ENCODE data around the gene FAM186B.

DNA sequence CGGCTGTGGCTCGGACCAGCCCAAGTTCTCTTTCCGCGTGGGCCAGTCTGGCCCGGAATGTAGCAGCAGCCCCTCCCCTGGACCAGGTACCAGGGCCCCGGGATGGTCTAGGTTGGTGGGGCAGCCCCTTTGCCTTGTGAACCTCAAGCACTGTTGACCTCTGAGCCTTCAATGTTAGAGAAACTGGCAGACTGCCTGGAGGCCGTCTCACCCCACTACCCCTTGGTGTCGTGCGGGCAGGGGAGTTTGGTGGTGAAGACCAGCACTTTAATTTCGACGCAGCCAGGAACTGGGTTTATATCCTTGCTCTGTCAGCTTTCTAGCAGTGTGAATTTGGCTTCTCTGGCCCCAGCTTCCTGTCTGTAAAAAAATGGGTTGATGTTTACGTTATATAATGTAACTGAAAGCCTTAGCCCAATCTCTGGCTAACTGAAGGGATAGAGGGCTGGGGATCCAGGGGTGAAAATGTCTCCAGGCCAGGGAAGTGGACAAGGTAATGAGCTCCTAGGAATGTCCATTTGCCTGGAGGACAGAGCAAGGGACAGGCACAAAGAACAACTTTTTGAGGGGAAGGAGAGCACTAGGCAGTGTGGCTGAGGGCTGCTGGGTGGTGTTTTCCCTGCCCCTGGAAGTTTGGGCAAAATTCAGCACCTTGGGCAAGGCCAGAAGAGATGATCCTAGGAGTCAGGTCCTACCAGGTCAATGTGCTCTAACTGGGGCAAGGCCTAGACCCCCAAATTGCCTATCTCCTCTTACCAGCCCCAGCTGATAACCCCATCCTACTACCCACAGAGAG lies 48.9 kb downstream of the FAM186B start:
- TF ChIP-seq, protein P1, sequence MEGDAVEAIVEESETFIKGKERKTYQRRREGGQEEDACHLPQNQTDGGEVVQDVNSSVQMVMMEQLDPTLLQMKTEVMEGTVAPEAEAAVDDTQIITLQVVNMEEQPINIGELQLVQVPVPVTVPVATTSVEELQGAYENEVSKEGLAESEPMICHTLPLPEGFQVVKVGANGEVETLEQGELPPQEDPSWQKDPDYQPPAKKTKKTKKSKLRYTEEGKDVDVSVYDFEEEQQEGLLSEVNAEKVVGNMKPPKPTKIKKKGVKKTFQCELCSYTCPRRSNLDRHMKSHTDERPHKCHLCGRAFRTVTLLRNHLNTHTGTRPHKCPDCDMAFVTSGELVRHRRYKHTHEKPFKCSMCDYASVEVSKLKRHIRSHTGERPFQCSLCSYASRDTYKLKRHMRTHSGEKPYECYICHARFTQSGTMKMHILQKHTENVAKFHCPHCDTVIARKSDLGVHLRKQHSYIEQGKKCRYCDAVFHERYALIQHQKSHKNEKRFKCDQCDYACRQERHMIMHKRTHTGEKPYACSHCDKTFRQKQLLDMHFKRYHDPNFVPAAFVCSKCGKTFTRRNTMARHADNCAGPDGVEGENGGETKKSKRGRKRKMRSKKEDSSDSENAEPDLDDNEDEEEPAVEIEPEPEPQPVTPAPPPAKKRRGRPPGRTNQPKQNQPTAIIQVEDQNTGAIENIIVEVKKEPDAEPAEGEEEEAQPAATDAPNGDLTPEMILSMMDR (IDR thresholded peaks at IDR 0.05), result no peak
- no peak for TF ChIP-seq POLR2A (IDR thresholded peaks at IDR 0.05)

Data from right lobe of liver (tissue), 4 donors.